HCT116 (cell line): Measurements from ENCODE around the gene OR2H2. TPM values are rescaled to one million over a fixed set of nuclear protein-coding genes. Genes with fewer than 3 reads are reported as not detected.

Source experiments
- ATAC-seq: fragments of 200-7000 bp; cut with Tn5 transposase; 2 replicates; pipeline ENCODE4 v1.9.1; 2020; ENCODE audit warnings: mild to moderate bottlenecking, moderate library complexity
- BruUV-seq: library from RNA; stranded (reverse); fragments of 400-500 nt; replicated peaks from 2 replicates; lab custom pipeline; 2021; lab: Mats Ljungman, UMichigan
- CTCF ChIA-PET: fragments of 300-600 bp; sonication (Branson Sonifier 250); formaldehyde crosslinking; loops from one replicate; lab custom pipeline; 2021; ENCODE audit warnings: antibody characterized with exemption; lab: Charles Lee
- POLR2A ChIA-PET: fragments of 300-600, 350-600 bp; sonication (Branson Sonifier 250); formaldehyde crosslinking; loops from one replicate; lab custom pipeline; 2021; ENCODE audit warnings: antibody characterized with exemption; lab: Charles Lee
- RAD21 ChIA-PET, 2 experiments: fragments of 300-600 bp; sonication (Branson Sonifier 250); formaldehyde crosslinking; loops; one replicate each; lab custom pipeline; 2023; ENCODE audit warnings: low total read pairs in 2 of 2; ENCODE audit not compliant: uncharacterized antibody in 2 of 2, unreplicated experiment in 2 of 2, low non-redundant PET in 1 of 2; lab: Charles Lee
- DNase-seq: peaks from one replicate; pipeline ENCODE4 v3.0.0-alpha.2; 2010; ENCODE audit warnings: low read depth, low spot score
- H2AFZ ChIP-seq: fragments of 200-600 bp; shearing (Covaris generic), sonication (generic); 2 replicates; pipeline ENCODE4 v1.6.1; 2017; ENCODE audit warnings: low read depth, mixed run types, mixed read lengths, antibody characterized with exemption, low read length; ENCODE audit not compliant: poor library complexity, severe bottlenecking
- H3K27ac ChIP-seq: 2 replicates; pipeline ENCODE4 v1.5.1; 2012; ENCODE audit warnings: low read depth, low read length
- H3K27me3 ChIP-seq: fragments of 200-600 bp; sonication (generic); 2 replicates; pipeline ENCODE4 v1.6.1; 2016; ENCODE audit warnings: mixed run types, low read length, mixed read lengths; ENCODE audit not compliant: insufficient read depth
- H3K36me3 ChIP-seq, 2 experiments: fragments of 200-500 bp in 1 of 2; fragments of 200-600 bp in 1 of 2; sonication (Bioruptor generic) in 1 of 2; sonication (generic) in 1 of 2; 2 replicates each; pipeline versions ENCODE4 v1.5.1 to v1.6.1; 2014 to 2016; ENCODE audit warnings: low read length in 2 of 2, inconsistent platforms in 1 of 2, mixed read lengths in 1 of 2, mixed run types in 1 of 2; ENCODE audit not compliant: insufficient read depth in 2 of 2, control insufficient read depth in 1 of 2
- H3K4me1 ChIP-seq, 2 experiments: fragments of 200-600 bp in 1 of 2; sonication (generic) in 1 of 2; 2 replicates each; pipeline versions ENCODE4 v1.5.1 to v1.6.1; 2012 to 2017; ENCODE audit warnings: low read length in 2 of 2, inconsistent platforms in 1 of 2, mild to moderate bottlenecking in 1 of 2, mixed read lengths in 1 of 2, mixed run types in 1 of 2, moderate library complexity in 1 of 2; ENCODE audit not compliant: insufficient read depth in 2 of 2, control insufficient read depth in 1 of 2
- H3K4me2 ChIP-seq: fragments of 200-600 bp; sonication (generic); 2 replicates; pipeline ENCODE4 v1.6.1; 2017; ENCODE audit warnings: mixed run types, low read length, mixed read lengths
- H3K4me3 ChIP-seq, 2 experiments: fragments of 200-600 bp in 1 of 2; sonication (generic) in 1 of 2; replicated peaks in 1 of 2; 2 replicates each; pipeline ENCODE4 v1.5.1; 2011 to 2016; ENCODE audit warnings: low read length in 2 of 2, control low read depth in 1 of 2, low read depth in 1 of 2, mild to moderate bottlenecking in 1 of 2, mixed read lengths in 1 of 2, mixed run types in 1 of 2
- H3K79me2 ChIP-seq: fragments of 200-600 bp; sonication (generic); 2 replicates; pipeline ENCODE4 v1.6.1; 2017; ENCODE audit warnings: mild to moderate bottlenecking, mixed run types, low read length, moderate library complexity, mixed read lengths; ENCODE audit not compliant: insufficient read depth
- H3K9ac ChIP-seq: fragments of 200-600 bp; sonication (generic); 2 replicates; pipeline ENCODE4 v1.6.1; 2016; ENCODE audit warnings: low read length, mixed read lengths
- H3K9me2 ChIP-seq: fragments of 200-600 bp; sonication (generic), shearing (Covaris generic); 2 replicates; pipeline ENCODE4 v1.6.1; 2017; ENCODE audit warnings: mixed run types, mild to moderate bottlenecking, moderate library complexity; ENCODE audit not compliant: insufficient read depth
- H3K9me3 ChIP-seq, 2 experiments: fragments of 200-500 bp in 1 of 2; fragments of 200-600 bp in 1 of 2; sonication (Bioruptor generic) in 1 of 2; sonication (generic) in 1 of 2; 2 replicates each; pipeline ENCODE4 v1.6.1; 2014 to 2017; ENCODE audit warnings: low read length in 2 of 2, mixed read lengths in 2 of 2, inconsistent platforms in 1 of 2, low read depth in 1 of 2, mild to moderate bottlenecking in 1 of 2, mixed run types in 1 of 2, moderate library complexity in 1 of 2; ENCODE audit not compliant: control insufficient read depth in 1 of 2, insufficient read depth in 1 of 2
- H4K20me1 ChIP-seq: fragments of 200-600 bp; sonication (generic), shearing (Covaris generic); 2 replicates; pipeline ENCODE4 v1.6.1; 2017; ENCODE audit warnings: mixed run types, mild to moderate bottlenecking, moderate library complexity; ENCODE audit not compliant: insufficient read depth
- EGR1 ChIP-seq: IDR thresholded peaks from 2 replicates; pipeline ENCODE4 v1.6.1; 2012; ENCODE audit warnings: low read depth
- ELF1 ChIP-seq: IDR thresholded peaks from 2 replicates; pipeline ENCODE4 v1.6.1; 2012; ENCODE audit warnings: low read depth, borderline replicate concordance
- EZH2 ChIP-seq: fragments of 200-600 bp; sonication (generic); IDR thresholded peaks from 2 replicates; pipeline ENCODE4 v1.6.1; 2017; ENCODE audit warnings: antibody characterized with exemption, mixed run types
- FOSL1 ChIP-seq: IDR thresholded peaks from 2 replicates; pipeline ENCODE4 v1.6.1; 2012; ENCODE audit warnings: low read depth
- JUND ChIP-seq: IDR thresholded peaks from 2 replicates; pipeline ENCODE4 v1.6.1; 2012
- REST ChIP-seq: IDR thresholded peaks from 2 replicates; pipeline ENCODE4 v1.6.1; 2012; ENCODE audit warnings: low read depth
- YY1 ChIP-seq: IDR thresholded peaks from 2 replicates; pipeline ENCODE4 v1.6.1; 2011; ENCODE audit warnings: low read length, low read depth, moderate library complexity, mild to moderate bottlenecking; ENCODE audit not compliant: insufficient replicate concordance; ENCODE audit errors: extremely low read depth
- ZFX ChIP-seq: fragments of 450-650 bp; IDR thresholded peaks from 2 replicates; pipeline ENCODE4 v1.6.1; 2017
- ZNF274 ChIP-seq: fragments of 200-500 bp; sonication (Bioruptor generic); IDR thresholded peaks from 2 replicates; pipeline ENCODE4 v1.6.1; 2014; ENCODE audit warnings: mild to moderate bottlenecking, low read depth, low read length, inconsistent platforms
- intact Hi-C: fragments of 100-400 bp; cut with micrococcal nuclease; formaldehyde crosslinking; loops from 2 replicates; pipeline ENCODE4 v1.10.0; 2022
- total RNA-seq: library from RNA; stranded (reverse); gene quantifications from one replicate; pipeline ENCODE4 v1.2.1, GENCODE V29; 2021; ENCODE audit not compliant: unreplicated experiment

Gene OR2H2
- total RNA-seq, 1 experiment from 2014 or later: not detected

GRCh38 chr6:29558439-29559079 lies 26.4 kb upstream of the OR2H2 start (continued):
- TF ChIP-seq REST (no peak), ELF1 (no peak), EZH2 (no peak), EGR1 (no peak), ZNF274 (no peak), YY1 (no peak), ZFX (no peak), FOSL1 (no peak)

- ATAC-seq (no peak), DNase-seq (no peak)
- H4K20me1 ChIP-seq: no peaks in the 10 kb centered on the region
- no peaks in the 10 kb centered on the region for H3K27me3 ChIP-seq
- H3K4me1 ChIP-seq: no peaks in the 10 kb centered on the region
- no peak within 1 kb of the TSS for H3K4me2 ChIP-seq
- H3K9me3 ChIP-seq: no peaks in the 10 kb centered on the region
- H3K4me3 ChIP-seq: no peak within 1 kb of the TSS
- CTCF ChIA-PET: no interaction called here
- RAD21 ChIA-PET: no interaction called here
- H3K36me3 ChIP-seq: no peaks in the 10 kb centered on the region
- no peaks in the 10 kb centered on the region for H3K9me2 ChIP-seq
- POLR2A ChIA-PET: no interaction called here
- no TSS peak for BruUV-seq
- no peak within 1 kb of the TSS for H3K9ac ChIP-seq
- no peaks in the 10 kb centered on the region for H3K79me2 ChIP-seq
- H2AFZ ChIP-seq: no peak within 1 kb of the TSS
- TF ChIP-seq REST (no peak), JUND (no peak), ELF1 (no peak), ZNF274 (no peak)
- TF ChIP-seq, all 23 proteins: peak for 0
- H3K27ac ChIP-seq: no peak within 1 kb of the TSS
- intact Hi-C loops: no loop called here
Measured at GRCh38 chr6:29559524-29560287, 25.2 kb upstream of the OR2H2 start, which contains the start of gene UBD. TSS of gene UBD (minus strand) at chr6:29559732. CDS start at chr6:29559701, 31 bp downstream.
